GM10248 (cell line): ENCODE data around the gene OR2W3.

ENCODE experiments used
- CTCF ChIA-PET: fragments of 300-600 bp; sonication (Branson Sonifier 250); formaldehyde crosslinking; extraction: SDS; loops from one replicate; lab custom pipeline; 2021; ENCODE audit warnings: antibody characterized with exemption; lab: Yijun Ruan, JAX
- POLR2A ChIA-PET: fragments of 350-650 bp; sonication (Branson Sonifier 250); formaldehyde crosslinking; extraction: SDS; loops from one replicate; lab custom pipeline; 2020; ENCODE audit warnings: antibody characterized with exemption; lab: Yijun Ruan, JAX
- DNase-seq: peaks from one replicate; pipeline ENCODE4 v3.0.0; 2012; ENCODE audit errors: extremely low spot score
- TF ChIP-seq, protein P1 (sequence below): IDR thresholded peaks from 2 replicates; pipeline ENCODE4 v1.5.1; 2012; ENCODE audit warnings: mild to moderate bottlenecking, low read depth; ENCODE audit errors: extremely low read depth, missing control alignments, control extremely low read depth

The OR2W3 gene

DNA sequence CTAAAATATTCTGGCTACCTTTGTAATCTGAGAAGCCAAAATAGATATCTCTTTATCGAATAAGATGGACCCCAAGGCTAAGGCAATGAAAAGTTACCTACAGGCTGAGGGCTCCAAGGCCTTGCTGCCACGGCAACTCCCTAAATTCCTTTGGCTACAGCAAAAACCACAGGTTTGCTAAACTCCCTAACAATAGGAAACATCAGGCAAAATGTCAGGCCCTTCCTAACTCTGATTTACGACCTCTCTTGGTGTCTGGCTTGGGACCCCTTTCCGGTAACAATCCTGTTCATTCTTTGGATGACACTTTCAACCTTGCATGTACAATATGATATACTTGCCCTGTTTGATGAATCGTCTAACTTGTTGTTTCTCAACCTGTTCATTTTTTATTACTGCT lies 13.4 kb downstream of the OR2W3 start:
- TF ChIP-seq, protein P1, sequence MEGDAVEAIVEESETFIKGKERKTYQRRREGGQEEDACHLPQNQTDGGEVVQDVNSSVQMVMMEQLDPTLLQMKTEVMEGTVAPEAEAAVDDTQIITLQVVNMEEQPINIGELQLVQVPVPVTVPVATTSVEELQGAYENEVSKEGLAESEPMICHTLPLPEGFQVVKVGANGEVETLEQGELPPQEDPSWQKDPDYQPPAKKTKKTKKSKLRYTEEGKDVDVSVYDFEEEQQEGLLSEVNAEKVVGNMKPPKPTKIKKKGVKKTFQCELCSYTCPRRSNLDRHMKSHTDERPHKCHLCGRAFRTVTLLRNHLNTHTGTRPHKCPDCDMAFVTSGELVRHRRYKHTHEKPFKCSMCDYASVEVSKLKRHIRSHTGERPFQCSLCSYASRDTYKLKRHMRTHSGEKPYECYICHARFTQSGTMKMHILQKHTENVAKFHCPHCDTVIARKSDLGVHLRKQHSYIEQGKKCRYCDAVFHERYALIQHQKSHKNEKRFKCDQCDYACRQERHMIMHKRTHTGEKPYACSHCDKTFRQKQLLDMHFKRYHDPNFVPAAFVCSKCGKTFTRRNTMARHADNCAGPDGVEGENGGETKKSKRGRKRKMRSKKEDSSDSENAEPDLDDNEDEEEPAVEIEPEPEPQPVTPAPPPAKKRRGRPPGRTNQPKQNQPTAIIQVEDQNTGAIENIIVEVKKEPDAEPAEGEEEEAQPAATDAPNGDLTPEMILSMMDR = no peak
- CTCF ChIA-PET = no interaction called here
- DNase-seq = no peak
- POLR2A ChIA-PET = no interaction called here

DNA sequence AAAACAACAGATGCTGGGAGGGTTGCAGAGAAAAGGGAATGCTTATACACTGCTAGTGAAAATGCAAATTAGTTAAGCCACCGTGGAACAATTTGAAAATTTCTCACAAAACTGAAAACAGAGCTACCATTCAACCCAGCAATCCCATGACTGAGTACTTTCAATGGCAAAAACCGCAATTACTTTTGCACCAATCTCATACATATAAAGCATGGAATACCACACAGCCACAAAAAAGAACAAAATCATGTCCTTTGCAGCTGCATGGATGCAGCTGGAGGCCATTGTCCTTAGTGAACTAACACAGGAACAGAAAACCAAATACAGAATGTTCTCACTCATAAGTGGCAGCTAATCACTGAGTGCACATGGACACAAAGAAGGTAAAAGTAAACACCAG lies 18.4 kb downstream of the OR2W3 start:
- DNase-seq = no peak
- CTCF ChIA-PET = no interaction called here
- POLR2A ChIA-PET = no interaction called here
- TF ChIP-seq, protein P1 = no peak

DNA sequence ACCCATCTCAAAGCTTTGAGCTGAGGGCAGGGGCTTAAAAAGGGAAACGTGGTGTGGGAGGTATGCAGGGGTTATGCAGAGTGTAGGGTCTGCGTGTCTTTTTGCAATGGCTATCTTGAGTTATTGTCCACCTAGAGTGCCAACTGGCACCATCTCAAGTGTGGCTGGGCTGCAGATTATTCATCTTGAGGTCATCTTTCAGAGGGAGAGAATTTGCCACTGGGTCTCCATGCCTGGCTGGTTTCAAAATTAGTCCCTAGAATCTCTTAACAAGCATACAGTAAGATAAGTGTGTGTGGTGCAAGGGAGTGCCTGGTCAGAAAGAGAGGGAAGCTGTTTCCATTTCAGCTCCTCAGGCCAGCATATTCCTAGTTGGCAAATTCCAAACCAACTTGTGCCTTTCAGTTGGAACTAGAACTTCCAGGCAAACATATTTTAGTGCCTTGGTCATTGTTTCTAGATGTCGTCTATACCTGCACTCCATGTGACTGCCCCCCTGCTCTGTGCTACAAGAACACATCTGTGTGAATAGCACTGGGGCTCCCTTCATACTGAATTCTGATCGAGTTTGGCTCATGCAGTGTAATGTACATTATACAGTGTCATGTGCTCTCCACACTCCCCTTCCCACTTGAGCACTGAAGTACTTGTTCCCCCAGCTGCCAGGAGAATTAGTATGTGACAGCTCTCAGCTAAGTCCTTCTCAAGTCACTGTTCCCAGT lies 19.7 kb downstream of the OR2W3 start:
- POLR2A ChIA-PET = no interaction called here
- CTCF ChIA-PET = interaction anchor here (0.7 to 0.8 kb wide), 2 partner anchors 9 to 12 kb away, joined by 3 read pairs; no protein-coding TSS in a partner anchor
- no peak for DNase-seq
- TF ChIP-seq, protein P1 = no peak

DNA sequence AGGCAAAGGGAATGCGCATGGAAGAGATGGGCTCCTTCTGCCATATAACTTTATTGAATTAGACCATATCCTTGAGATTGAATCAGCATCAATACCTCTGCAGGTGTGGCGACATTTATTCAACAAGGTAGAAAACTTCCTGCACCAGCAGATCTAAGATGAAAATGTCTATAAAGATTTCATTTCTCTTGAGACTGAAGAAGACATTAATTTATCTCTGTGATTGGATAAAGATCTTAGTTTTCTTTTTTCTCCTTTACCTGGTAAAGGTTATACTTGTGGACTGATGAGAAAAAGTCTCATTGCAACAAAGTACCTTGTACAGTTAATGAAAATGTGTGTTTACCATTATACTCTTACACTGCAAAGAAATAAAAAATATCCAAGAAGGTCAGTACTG lies 24.6 kb downstream of the OR2W3 start, which contains the start of gene OR2T8:
OR2T8 (plus strand) TSS at position 301 of the 400 bp plus-strand sequence. CDS start 766 bp downstream, outside the sequence.
- TF ChIP-seq, protein P1 = no peak
- ChIA-PET POLR2A (no interaction called here), CTCF (no interaction called here)
- no peak for DNase-seq

DNA sequence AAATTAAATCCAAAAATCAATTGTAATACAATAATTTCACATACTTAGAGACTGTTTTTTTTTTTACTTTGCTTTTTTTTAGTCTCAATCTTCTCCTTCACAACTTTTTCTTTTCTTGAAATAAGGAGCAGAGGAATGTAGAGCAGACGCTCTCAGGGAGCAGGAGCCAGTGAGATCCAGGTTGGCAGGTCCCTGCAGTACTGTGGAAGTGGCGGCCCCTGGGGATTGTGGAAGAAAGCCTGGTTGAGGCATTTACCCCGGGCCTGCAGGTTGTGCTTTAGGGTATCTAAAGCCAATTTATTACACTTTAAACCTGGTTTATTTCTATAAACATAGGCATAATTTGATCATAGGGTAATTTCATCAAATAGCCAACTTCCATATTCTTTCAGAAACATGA lies 28.6 kb downstream of the OR2W3 start:
- ChIA-PET POLR2A (no interaction called here), CTCF (no interaction called here)
- TF ChIP-seq, protein P1 = no peak
- no peak for DNase-seq

DNA sequence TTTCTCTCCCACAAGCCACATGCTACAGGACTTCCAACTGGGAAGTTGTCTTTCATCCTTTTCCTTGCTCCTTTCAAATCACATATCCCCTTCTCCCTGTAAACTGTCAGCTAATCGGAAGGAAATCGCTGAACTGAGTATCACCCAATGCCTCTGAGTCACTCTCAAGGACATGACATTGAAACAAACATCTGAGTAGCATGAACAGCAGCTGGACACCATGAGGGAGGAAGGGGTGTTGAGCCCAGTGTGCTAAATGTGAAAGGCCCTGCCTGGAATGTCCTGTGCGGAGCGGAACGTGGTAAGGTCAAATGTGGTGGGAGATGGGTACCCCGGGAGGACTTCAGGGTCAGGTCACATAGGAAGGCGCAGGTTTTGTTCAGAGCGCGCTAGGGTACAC lies 29.5 kb downstream of the OR2W3 start, which contains the start of gene OR2AJ1:
OR2AJ1 (plus strand) TSS at position 22 of the 400 bp plus-strand sequence. CDS start 8,880 bp downstream, outside the sequence.
- DNase-seq = no peak
- TF ChIP-seq, protein P1 = no peak
- ChIA-PET CTCF (interaction anchor here (1.1 kb wide), 1 partner anchor 18 kb away, joined by 3 read pairs; no protein-coding TSS in a partner anchor), POLR2A (no interaction called here)
